Measurements from ENCODE around the gene GATA1.

Gene GATA1

DNA sequence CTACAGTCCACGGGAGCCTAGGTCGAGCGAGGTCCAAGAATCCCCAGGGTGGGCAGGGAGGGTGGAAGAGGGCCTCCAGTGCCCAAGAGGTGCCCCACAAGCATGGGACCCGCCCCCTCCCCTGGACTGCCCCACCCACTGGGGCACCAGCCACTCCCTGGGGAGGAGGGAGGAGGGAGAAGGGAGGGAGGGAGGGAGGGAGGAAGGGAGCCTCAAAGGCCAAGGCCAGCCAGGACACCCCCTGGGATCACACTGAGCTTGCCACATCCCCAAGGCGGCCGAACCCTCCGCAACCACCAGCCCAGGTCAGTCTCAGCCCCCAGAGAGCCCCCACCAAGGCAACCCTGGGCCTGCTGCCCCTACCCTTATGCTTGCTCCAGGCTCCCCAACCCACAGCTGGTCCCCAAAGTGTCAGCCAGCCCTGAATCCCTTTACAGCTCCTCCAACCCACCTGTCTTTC, at the start of gene GATA1:
GATA1 (plus strand) TSS at position 250 of the 460 bp plus-strand sequence. CDS start 4,520 bp downstream, outside the sequence.
- no peaks in the 10 kb centered on the region for H3K9me3 Mint-ChIP-seq
- no peak for ATAC-seq
- no peaks in the 10 kb centered on the region for H3K27me3 Mint-ChIP-seq
- H3K4me1 Mint-ChIP-seq = peaks cover 19% of the 10 kb centered on the region
- peak within 1 kb of the TSS; percentile 23 to 48 for H3K27ac Mint-ChIP-seq
- H3K4me3 Mint-ChIP-seq = no peak within 1 kb of the TSS
- no peak for DNase-seq

DNA sequence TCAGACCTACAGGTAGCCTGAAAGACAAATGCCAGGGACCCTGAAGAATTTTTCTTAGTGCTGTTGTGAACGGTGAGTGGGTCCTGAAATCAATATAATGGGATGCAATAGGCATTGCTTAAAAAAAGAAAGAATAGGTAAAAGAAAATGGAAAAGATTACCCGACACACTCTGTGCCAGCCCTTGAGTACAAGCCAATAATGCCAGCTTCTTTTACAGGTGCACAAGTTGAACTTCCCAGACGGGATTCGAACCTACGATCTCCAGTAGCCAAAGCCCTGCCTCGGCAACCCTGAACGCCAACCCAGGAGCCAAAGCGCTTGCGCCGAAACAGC, 49.5 kb upstream of the GATA1 start:
- no peaks in the 10 kb centered on the region for H3K27me3 Mint-ChIP-seq

DNA sequence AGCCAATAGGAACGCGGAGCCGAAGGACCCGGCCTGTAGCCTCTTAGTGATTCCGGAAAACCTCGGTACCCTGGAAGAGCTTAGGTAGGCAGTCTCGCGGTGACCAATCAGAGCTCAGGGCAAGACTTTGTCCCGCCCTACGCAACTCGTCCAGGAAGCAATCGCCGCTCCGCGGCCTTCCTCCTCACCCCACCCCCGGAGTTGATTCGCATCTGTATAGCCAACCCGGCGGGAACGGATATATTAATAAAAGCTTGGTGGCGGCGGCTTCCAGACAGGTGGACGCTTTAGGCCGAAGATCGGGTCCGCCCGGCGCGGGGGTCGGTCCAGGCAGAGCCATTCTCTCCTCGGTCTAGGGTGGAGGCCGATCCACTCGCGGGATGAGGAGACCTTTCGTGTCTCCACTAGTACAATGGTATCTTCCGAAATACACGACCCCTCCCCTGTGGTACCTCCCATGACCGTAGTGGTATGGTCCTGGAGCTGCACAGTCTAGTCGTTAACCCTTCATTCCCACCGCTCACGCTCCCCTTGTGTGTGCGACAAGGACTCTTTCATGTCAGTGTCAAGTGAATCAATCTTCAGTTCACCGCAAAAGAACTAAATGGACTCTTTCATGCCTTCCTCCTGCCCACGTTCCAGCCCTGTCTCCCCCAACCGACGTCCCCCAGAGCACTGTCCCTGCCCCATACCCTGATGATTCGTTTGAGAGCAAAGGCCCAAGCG, 49.0 kb upstream of the GATA1 start:
- peak; percentile 98 for ATAC-seq
- Mint-ChIP-seq H3K4me3 (peak overlapping the region; percentile 86 to 97), H3K27ac (peak overlapping the region; percentile 95 to 96), H3K9me3 (no peaks in the 10 kb centered on the region), H3K4me1 (peaks cover 23% of the 10 kb centered on the region), H3K27me3 (no peaks in the 10 kb centered on the region)
- peak; percentile 81 to 93 for DNase-seq

More for the DNA sequence above, 49.5 kb upstream of the GATA1 start:
- Mint-ChIP-seq H3K4me1 (peaks cover 28% of the 10 kb centered on the region), H3K4me3 (peak overlapping the region; percentile 86 to 97), H3K27ac (peak overlapping the region; percentile 95 to 96), H3K9me3 (no peaks in the 10 kb centered on the region)
- DNase-seq = no peak
- ATAC-seq = no peak

DNA sequence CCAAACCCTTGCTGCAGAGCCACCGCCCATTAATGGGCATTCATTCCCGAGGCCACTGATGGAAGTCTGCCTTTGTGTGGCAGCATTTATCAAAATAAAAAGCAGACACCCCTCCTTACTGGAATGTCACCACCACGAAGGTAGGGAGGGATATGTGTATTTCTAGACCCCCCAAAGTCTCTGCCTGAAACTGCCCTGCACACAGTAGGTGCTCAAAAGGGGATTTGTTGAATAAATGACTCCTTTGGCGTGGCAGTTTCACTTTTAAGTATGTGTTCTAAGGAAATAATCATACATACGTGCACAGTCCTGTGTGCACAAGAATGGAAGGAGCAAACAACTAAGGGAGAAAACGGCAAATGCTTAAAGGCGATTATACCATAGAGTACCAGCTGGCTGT, 48.5 kb upstream of the GATA1 start:
- no peaks in the 10 kb centered on the region for H3K9me3 Mint-ChIP-seq
- no peak for ATAC-seq
- peak overlapping the region; percentile 95 to 96 for H3K27ac Mint-ChIP-seq

DNA sequence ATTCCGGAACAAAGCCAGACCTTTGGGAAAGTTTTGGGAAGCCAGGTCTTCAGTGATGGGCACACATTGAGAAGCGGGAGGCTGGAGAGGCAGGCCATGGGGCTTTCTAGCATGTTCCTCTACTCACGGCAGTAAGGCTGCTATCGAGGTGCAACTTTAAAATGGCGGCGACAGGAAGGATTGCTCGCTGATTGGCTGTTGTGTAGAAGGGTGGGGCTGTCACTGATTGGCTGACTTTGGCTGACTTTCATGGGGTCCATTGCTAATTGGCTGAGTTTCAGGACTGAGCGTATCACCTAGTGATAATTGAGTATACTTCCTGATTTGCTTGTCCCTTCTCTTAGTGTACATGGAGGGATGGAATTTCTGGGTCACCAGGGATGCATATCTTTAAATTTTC, 44.6 kb upstream of the GATA1 start:
- H3K4me1 Mint-ChIP-seq = peaks cover 12% of the 10 kb centered on the region
- DNase-seq (no peak), ATAC-seq (no peak)
- H3K27ac Mint-ChIP-seq = no peak overlapping the region
- H3K27me3 Mint-ChIP-seq = no peaks in the 10 kb centered on the region
- H3K4me3 Mint-ChIP-seq = no peak overlapping the region
- no peaks in the 10 kb centered on the region for H3K9me3 Mint-ChIP-seq

More for the DNA sequence above, 48.5 kb upstream of the GATA1 start:
- no peak for DNase-seq
- Mint-ChIP-seq H3K4me1 (peaks cover 23% of the 10 kb centered on the region), H3K4me3 (peak overlapping the region; percentile 86 to 97), H3K27me3 (no peaks in the 10 kb centered on the region)

DNA sequence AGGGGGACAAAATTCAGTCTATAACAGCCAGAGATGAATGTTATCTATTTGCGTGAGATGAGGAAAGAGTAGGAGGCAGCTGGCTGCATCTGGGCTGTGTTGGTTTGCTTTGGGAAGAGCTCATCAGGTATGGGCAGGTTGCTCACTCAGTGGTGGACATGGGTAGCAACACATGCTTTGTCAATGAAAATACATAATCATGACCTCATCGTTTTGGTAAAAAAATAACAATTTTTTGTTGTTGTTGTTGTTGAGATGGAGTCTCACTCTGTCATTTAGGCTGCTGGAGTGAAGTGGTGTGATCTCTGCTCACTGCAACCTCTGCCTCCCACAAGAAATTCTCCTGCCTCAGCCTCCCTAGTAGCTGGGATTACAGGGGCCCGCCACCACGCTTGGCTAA, 41.2 kb upstream of the GATA1 start:
- Mint-ChIP-seq H3K27ac (no peak overlapping the region), H3K4me1 (no peaks in the 10 kb centered on the region), H3K4me3 (no peak overlapping the region), H3K27me3 (no peaks in the 10 kb centered on the region), H3K9me3 (no peaks in the 10 kb centered on the region)
- DNase-seq (no peak), ATAC-seq (no peak)

DNA sequence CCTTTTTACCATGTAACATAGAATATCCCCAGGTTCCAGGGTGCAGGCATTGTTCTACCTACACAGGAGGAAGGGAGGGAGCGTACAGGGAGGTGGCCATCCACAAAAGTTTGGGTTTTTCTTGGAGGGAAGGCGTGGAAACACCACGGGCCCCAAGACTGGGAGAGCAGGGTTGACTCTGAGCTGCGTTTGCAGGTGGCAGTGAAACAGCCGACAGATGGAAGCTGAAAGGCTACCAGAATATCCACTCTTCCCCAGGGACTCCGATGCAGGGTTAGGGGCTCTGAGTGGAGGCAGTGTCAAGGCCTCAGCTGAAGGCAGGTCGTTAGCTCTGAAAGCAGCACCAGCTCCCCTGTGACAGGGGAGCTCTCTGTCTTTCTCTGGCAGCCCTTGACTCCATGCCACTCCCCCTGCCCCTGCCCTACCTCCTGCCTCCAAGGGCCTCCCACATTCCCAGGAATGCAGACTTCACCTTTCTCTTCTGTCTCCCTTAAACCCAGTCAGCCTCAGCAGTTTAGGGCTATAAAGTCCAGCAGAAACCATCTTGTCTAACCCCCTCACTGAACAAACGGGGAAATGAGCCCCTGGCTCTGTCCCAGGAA, 38.9 kb upstream of the GATA1 start:
- Mint-ChIP-seq H3K9me3 (no peaks in the 10 kb centered on the region), H3K4me1 (peaks cover 7% of the 10 kb centered on the region), H3K27me3 (no peaks in the 10 kb centered on the region), H3K4me3 (no peak overlapping the region), H3K27ac (peak overlapping the region in 1 of 2 donors; percentile 92)
- no peak for ATAC-seq
- DNase-seq = no peak

DNA sequence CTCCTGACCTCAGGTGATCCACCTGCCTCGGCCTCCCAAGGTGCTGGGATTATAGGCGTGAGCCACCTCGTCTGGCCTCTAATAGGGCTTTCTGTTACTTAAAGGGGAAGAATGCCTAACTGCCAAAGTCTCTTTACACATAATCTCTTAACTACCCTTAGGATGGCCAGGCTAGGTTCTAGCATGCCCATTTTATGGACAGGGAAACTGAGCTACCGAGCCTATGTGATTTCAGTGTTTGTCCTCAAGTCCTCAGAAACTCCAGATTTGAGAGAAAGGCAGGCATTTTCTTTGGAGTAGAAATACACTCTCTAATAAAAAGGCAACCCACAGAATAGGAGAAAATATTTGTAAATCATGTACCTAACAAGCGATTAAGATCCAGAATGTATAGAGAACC, 37.2 kb upstream of the GATA1 start:
- peaks cover 7% of the 10 kb centered on the region for H3K4me1 Mint-ChIP-seq
- no peaks in the 10 kb centered on the region for H3K27me3 Mint-ChIP-seq
- no peak overlapping the region for H3K4me3 Mint-ChIP-seq
- DNase-seq (no peak), ATAC-seq (no peak)
- no peaks in the 10 kb centered on the region for H3K9me3 Mint-ChIP-seq
- H3K27ac Mint-ChIP-seq = no peak overlapping the region

DNA sequence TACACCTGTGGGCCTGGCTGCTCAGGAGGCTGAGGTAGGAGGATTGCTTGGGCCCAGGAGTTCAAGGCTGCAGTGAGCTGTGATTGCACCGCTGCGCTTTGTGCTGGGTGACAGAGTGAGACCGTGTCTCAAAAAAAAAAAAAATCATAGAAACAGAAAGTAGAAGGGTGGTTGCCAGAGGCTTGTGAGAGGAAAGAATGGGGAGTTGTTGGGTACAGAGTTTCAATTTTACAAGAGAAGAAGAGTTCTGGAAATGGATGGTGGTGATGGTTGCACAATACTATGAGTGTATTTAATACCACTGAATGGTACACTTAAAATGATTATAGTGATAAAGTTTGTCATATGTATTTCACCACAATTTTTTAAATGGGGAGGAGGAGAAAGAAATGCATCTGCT, 35.0 kb upstream of the GATA1 start:
- Mint-ChIP-seq H3K4me3 (peak overlapping the region in 1 of 2 donors; percentile 13), H3K9me3 (no peaks in the 10 kb centered on the region), H3K4me1 (peaks cover 7% of the 10 kb centered on the region), H3K27ac (peak overlapping the region in 1 of 2 donors; percentile 28), H3K27me3 (no peaks in the 10 kb centered on the region)
- ATAC-seq = peak; percentile 93
- peak in 1 of 2 donors; percentile 23 for DNase-seq

DNA sequence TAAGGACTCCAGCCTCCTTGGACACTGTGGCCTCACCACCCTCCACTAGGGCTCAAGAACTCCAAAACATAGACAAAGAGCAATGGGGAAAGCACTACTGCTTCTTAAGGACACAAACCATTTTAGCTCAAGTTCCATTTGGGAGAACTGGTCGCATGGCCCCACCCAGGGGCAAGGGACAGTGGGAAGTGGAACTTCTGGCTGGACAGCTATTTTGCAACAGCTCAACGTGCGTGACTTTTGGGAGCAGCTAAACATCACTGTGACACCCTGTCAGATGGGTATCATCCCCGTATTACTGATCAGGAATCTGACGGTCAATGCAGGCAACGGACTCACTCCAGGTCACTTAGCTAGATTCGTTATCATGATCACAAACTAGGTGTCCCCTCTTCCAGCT, 33.9 kb upstream of the GATA1 start:
- H3K4me3 Mint-ChIP-seq = no peak overlapping the region
- DNase-seq (no peak), ATAC-seq (no peak)
- no peaks in the 10 kb centered on the region for H3K27me3 Mint-ChIP-seq
- H3K4me1 Mint-ChIP-seq = peaks cover 7% of the 10 kb centered on the region
- no peak overlapping the region for H3K27ac Mint-ChIP-seq
- no peaks in the 10 kb centered on the region for H3K9me3 Mint-ChIP-seq

DNA sequence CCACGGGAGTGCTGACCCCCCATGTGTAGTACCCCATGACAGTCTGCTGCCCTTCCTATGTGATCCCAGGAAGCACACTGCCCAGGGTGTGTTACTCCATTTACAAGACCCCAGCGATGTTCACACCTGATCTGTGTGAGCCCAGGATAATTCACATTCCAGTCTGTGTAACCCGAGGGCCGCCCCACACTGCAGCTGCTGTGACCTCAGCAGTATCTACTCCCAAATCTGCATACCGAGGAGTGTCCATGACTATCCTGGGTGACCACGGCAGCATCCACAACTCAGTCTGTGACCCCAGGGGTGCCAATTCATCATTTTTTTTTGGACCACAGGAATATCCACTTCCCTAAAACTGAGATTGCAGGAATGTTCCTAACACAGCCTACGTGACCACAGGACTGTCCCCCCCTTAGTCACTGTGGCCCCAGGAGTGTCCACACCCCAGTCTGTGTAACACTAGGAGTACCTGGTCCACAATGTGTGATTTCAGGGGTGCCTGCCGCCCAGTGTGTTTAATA, 32.6 kb upstream of the GATA1 start:
- ATAC-seq (no peak), DNase-seq (no peak)
- Mint-ChIP-seq H3K9me3 (no peaks in the 10 kb centered on the region), H3K4me3 (no peak overlapping the region), H3K27me3 (no peaks in the 10 kb centered on the region), H3K4me1 (peaks cover 7% of the 10 kb centered on the region), H3K27ac (peak overlapping the region in 1 of 2 donors; percentile 31)

DNA sequence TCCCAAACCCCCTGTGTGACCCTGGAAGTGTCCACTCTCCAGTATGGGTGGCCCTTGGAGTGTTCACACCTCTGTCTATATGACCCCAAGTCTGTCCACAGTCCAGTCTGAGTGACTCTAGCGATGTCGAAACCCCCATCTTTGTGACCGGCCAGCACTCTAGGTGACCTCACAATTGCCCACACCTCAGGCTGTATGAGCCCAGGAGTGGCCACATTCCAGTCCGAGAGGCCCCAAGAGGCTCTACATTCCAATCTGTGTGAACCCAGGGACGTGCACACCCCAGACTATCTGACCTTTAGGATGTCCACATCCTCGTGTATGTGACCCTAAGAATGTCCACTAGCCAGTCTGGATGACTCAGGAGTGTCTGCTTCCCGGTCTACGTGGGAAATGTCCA, 32.2 kb upstream of the GATA1 start:
- no peak overlapping the region for H3K27ac Mint-ChIP-seq
- H3K4me1 Mint-ChIP-seq = peaks cover 7% of the 10 kb centered on the region
- DNase-seq (no peak), ATAC-seq (no peak)
- H3K4me3 Mint-ChIP-seq = no peak overlapping the region
- no peaks in the 10 kb centered on the region for H3K9me3 Mint-ChIP-seq
- no peaks in the 10 kb centered on the region for H3K27me3 Mint-ChIP-seq

DNA sequence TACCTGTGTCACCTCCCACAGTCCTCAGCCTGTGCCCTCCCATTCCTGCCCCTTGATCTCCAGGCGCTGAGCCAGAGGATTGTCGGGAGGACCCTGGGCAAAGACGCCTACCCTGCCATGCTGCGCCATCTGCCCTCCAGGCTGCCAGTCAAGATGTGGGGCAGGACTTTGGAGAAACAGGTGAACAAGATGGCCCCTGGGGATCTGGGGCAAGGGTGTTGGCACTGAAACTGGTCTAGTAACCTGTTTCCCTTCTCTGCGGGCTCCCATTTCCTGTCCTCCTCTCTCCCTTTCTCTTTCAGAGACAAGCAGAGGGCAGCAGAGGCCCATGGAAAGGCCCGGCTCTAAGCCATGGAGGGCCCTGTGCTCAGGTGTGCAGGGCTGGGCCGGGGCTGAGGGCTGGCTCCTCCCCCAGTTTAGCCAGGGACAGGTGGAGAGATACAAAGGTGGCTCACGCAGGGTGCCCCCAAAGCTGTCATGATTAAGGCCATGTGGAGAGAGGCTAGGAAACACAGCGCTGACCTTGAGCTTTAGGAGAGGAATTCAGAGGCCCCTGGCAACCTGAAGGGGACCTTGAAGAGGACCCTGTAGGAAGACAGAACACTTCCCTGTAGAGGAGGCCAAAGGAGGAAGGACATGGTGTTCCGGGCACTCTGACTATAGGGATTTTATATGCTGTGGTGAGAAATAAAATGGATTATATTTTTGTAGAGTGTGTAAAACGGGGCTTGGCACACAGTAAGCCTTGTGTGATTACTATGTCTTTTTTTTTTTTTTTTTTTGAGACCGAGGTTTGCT, 24.5 kb upstream of the GATA1 start, which contains the start of gene GLOD5:
GLOD5 (plus strand) TSS at position 74 of the 798 bp plus-strand sequence; CDS start at position 118, 44 bp downstream.
- H3K27me3 Mint-ChIP-seq = no peaks in the 10 kb centered on the region
- peak; percentile 91 for ATAC-seq
- H3K4me1 Mint-ChIP-seq = peaks cover 8% of the 10 kb centered on the region
- peak within 1 kb of the TSS; percentile 74 to 88 for H3K27ac Mint-ChIP-seq
- peak within 1 kb of the TSS in 1 of 2 donors; percentile 69 for H3K4me3 Mint-ChIP-seq
- no peaks in the 10 kb centered on the region for H3K9me3 Mint-ChIP-seq
- peak in 1 of 2 donors; percentile 40 for DNase-seq

DNA sequence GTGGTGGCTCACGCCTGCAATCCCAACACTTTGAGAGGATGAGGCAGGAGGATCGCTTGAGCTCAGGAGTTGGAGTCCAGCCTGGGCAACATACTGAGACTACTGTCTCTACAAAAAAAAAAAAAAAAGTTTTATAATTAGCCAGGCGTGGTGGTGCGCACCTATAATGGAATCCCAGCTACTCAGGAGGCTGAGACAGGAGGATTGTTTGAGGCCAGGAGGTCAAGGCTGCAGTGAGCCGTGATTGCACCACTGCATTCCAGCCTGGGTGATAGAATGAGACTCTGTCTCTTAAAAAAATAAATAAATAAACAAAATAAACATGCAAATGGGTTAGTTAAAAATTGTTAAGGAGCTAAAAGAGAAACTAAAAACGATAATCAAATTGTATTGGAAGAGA, 17.2 kb upstream of the GATA1 start:
- no peak for ATAC-seq
- Mint-ChIP-seq H3K4me1 (no peaks in the 10 kb centered on the region), H3K27ac (no peak overlapping the region), H3K27me3 (no peaks in the 10 kb centered on the region), H3K9me3 (no peaks in the 10 kb centered on the region), H3K4me3 (no peak overlapping the region)
- DNase-seq = no peak

DNA sequence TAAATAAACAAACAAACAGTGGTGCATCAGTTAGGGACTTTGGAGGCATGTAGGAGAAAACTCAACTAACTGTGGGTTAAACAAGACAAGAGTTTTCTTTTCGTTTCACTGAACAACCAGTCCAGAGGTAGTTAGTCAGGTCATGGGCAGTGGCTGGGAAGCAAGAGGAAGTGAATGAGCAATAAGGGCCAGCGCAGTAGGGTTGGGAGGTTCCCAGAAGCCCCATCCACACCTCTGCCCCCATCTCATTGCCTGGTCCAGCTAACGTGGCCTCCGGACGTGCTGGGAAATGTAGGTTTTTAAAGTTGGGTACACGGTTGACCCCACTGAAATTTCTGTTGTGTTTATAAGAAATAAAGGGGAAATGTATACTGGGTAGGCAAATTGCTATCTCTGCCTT, 16.1 kb upstream of the GATA1 start:
- Mint-ChIP-seq H3K9me3 (no peaks in the 10 kb centered on the region), H3K27ac (no peak overlapping the region), H3K4me1 (no peaks in the 10 kb centered on the region), H3K4me3 (no peak overlapping the region), H3K27me3 (no peaks in the 10 kb centered on the region)
- DNase-seq (no peak), ATAC-seq (no peak)
